Measurements from ENCODE around the gene RREB1. TPM values are rescaled to one million over a fixed set of nuclear protein-coding genes. Genes with fewer than 3 reads are reported as not detected.

Gene RREB1
- total and polyA plus RNA-seq, 9 donors = 7.3 to 64.4 (median 50.1) TPM

DNA sequence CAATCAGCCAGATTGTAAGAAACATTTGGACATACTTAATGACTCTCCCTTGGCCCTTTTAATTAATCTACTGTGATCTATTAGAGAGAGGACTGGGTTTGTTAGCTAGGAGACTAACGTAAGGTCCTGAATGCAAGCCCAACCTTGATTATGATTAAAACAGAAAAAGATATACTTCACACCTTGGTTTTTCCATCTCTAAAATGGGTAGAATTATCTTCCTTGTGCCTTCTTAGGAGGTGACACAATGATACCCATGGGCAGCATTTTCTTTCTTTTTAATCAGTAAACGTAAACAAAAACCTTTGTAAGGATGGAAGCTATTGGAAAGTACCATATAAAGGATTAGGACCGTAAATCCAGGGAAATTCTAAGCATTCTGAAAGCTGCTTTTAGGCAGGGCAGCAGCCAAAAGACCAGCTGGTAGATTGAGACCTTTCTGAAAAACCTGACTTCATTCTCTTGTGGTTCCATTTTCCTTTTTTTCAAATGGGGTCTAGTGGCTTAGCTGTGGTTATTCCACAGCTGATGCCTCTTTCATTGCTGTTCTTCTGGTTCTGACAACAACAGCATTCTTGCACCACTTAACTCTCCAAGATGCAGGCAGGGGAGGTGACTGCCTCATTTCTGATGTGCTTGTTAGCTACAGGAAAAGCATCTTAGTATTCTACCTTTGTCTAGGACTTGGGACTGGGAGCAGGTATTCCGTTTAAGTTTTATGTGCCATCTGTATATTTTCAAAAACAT lies 27.4 kb downstream of the RREB1 start:
- no peak overlapping the region for H3K27ac ChIP-seq
- intact Hi-C loops (cut with DNase I) = no loop called here
- no peak for DNase-seq
- H3K36me3 ChIP-seq = no peaks in the 10 kb centered on the region
- H3K27me3 ChIP-seq = no peaks in the 10 kb centered on the region
- no peaks in the 10 kb centered on the region for H3K9me3 ChIP-seq
- WGBS, 3 donors = 85 to 89% (median 86%) methylated on average over 4 of the region's 4 CpGs
- no peaks in the 10 kb centered on the region for H3K4me1 ChIP-seq (ENCODE audit: insufficient read depth)
- TF ChIP-seq, protein P1, sequence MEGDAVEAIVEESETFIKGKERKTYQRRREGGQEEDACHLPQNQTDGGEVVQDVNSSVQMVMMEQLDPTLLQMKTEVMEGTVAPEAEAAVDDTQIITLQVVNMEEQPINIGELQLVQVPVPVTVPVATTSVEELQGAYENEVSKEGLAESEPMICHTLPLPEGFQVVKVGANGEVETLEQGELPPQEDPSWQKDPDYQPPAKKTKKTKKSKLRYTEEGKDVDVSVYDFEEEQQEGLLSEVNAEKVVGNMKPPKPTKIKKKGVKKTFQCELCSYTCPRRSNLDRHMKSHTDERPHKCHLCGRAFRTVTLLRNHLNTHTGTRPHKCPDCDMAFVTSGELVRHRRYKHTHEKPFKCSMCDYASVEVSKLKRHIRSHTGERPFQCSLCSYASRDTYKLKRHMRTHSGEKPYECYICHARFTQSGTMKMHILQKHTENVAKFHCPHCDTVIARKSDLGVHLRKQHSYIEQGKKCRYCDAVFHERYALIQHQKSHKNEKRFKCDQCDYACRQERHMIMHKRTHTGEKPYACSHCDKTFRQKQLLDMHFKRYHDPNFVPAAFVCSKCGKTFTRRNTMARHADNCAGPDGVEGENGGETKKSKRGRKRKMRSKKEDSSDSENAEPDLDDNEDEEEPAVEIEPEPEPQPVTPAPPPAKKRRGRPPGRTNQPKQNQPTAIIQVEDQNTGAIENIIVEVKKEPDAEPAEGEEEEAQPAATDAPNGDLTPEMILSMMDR (IDR thresholded peaks at IDR 0.05) = no peak
- TF ChIP-seq POLR2A (IDR thresholded peaks at IDR 0.05) = no peak
- no peak for TF ChIP-seq EP300 (IDR thresholded peaks at IDR 0.05)
- H3K4me3 ChIP-seq = no peak overlapping the region

DNA sequence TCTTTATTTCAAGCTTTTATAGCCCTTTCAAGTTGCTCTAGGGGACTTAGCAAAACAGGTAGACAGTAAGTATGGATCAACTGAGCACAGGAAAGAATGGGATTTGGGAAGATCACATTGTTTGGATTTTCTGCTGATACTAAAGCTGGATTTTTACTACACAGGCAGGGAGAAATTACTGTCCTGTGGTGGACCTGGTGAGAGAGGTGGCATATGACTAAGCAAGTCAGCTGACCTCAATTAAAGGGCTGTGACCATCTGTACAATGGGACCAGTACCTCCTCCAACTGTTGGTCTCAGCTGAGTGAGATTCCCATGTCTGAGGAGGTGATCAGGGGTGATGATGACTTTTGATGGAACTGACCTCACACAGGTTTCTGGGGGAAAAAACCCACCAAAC lies 28.0 kb downstream of the RREB1 start:
- Histone ChIP-seq H3K27me3 (no peaks in the 10 kb centered on the region), H3K27ac (no peak overlapping the region), H3K4me3 (no peak overlapping the region), H3K9me3 (no peaks in the 10 kb centered on the region), H3K4me1 (ENCODE audit: insufficient read depth) (no peaks in the 10 kb centered on the region), H3K36me3 (no peaks in the 10 kb centered on the region)
- no peak for TF ChIP-seq EP300 (IDR thresholded peaks at IDR 0.05)
- TF ChIP-seq, protein P1 (IDR thresholded peaks at IDR 0.05) = no peak
- DNase-seq = no peak
- intact Hi-C loops (cut with DNase I) = no loop called here

DNA sequence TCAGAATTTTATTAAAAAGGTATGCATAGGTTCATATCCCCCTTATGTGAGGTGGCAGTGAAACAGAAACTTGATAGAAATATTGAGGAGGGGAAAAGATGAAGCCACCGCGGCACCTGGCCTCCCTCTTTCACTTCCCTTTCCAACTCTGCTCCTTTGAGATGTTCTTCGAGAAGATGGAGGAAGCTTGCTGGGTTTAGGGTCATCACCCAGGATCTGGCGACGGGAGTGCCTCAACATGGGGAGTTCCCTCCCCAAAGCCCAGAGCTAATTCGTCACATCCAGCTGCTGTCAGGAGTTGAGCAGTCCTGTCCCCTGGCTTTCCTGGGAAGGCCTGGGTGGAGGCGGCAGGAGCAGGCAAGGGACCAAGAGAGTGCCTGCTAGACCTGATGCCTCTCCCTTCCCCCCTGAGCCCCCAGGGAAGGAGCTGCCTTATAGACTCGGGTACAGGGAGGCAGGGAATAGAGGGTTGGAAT lies 29.1 kb downstream of the RREB1 start:
- no peak for DNase-seq
- no peak overlapping the region for H3K4me3 ChIP-seq
- peak overlapping the region in 1 of 2 donors; percentile 53 for H3K27ac ChIP-seq
- H3K27me3 ChIP-seq = no peaks in the 10 kb centered on the region
- TF ChIP-seq, protein P1 (IDR thresholded peaks at IDR 0.05) = no peak
- TF ChIP-seq EP300 (IDR thresholded peaks at IDR 0.05) (no peak), POLR2A (IDR thresholded peaks at IDR 0.05) (no peak)
- 78 to 83% (median 81%) methylated on average over 8 of the region's 8 CpGs for WGBS, 3 donors
- no peaks in the 10 kb centered on the region for H3K9me3 ChIP-seq
- intact Hi-C loops (cut with DNase I) = no loop called here
- H3K36me3 ChIP-seq = no peaks in the 10 kb centered on the region
- H3K4me1 ChIP-seq (ENCODE audit: insufficient read depth) = peaks cover 2% of the 10 kb centered on the region

DNA sequence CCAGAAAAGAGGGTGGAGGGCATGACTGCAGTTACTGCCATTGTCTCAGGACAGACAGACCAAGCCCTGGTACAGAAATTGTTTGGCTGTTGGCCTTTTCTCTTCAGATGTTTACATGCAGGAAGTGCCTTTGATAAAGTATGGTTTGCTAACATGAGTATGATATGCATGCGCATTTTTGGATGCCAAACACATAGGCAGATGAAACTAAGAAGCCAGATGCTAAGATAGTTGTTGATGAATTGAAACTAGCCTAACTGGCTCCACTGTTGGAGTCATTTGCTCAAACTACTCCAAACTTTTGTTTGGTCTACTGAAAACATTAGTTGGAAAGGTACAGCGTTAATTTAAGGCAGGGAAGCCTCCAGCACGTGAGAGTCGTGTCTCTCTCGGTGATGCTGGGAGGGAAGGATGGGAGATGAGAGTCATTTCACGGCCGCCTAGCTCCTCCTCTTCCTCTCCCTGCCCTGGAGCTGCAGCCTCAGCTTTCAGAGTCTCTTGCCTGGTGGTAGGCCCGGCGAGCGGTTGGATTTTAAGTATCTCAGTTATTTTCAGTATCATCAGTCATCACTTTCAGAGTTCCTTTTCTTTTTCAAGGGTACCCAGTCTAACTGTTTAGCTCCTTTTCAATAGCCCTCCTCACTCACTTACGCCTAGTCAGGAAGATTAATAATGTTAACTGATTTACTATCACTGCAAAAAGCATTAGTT lies 29.7 kb downstream of the RREB1 start:
- TF ChIP-seq POLR2A (IDR thresholded peaks at IDR 0.05) = no peak
- TF ChIP-seq, protein P1 (IDR thresholded peaks at IDR 0.05) = no peak
- no peak for TF ChIP-seq EP300 (IDR thresholded peaks at IDR 0.05)
- WGBS, 3 donors = 12 to 18% (median 12%) methylated on average over 11 of the region's 11 CpGs
- DNase-seq = peak in 4 of 5 donors; percentile 47 to 63 (median 49)
- H3K4me1 ChIP-seq (ENCODE audit: insufficient read depth) = peaks cover 2% of the 10 kb centered on the region
- H3K27me3 ChIP-seq = no peaks in the 10 kb centered on the region
- peak overlapping the region in 1 of 2 donors; percentile 53 for H3K27ac ChIP-seq
- no peaks in the 10 kb centered on the region for H3K9me3 ChIP-seq
- no peak overlapping the region for H3K4me3 ChIP-seq
- H3K36me3 ChIP-seq = no peaks in the 10 kb centered on the region
- intact Hi-C loops (cut with DNase I) = no loop called here
